Epithelial cell of prostate (primary cell): Measurements from ENCODE around the gene RPA1.
"Not testable (repeated sequence)": the region's sequence is repeated elsewhere in the genome, so short reads cannot be mapped to it uniquely, and the experiment has no call there.

Experiments
- DNase-seq: peaks from one replicate; pipeline ENCODE4 v3.0.0-alpha.2; 2011; ENCODE audit warnings: low read depth, low spot score
- H3K27ac ChIP-seq: fragments of 450-650 bp; 2 replicates; pipeline ENCODE4 v1.5.1; 2017; ENCODE audit warnings: mild to moderate bottlenecking

Gene RPA1

DNA sequence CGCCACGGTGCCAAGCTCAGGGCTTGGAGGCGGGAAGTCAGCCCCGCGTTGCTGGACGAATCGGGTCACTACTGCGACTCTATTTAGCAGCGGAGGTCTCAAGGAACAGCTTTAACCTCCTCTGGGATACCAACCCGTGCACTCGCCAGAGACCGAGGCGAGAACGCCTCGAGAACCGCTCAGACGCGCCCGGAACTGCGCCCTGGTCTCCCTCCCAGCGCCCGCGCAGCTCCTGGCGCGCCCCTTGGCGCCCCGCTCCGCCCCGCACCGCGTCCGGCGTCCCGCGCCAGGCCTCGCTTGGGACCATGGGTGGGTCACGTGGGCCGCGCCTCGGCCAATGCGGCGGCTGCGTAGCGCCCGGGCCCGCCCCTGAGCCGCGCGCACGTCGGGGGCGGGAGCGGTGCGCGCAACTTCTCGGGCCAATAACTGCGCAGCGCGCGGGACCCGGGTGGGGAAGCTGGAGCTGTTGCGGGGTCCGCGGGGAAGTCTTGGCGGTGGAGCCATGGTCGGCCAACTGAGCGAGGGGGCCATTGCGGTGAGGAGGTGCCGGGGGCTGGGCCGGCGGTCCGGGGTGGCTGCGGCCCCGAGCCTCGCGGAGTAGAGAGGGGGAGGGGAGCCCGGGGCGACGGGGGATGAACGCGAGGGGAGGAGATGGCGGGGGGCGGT, at the start of gene RPA1, which contains the start of gene SMYD4:
Gene RPA1, plus strand, starts transcription at position 414 of the 666 bp plus-strand sequence. Its CDS starts 89 bp downstream, at position 503.
Gene SMYD4, minus strand, starts transcription at position 311 of the 666 bp plus-strand sequence. CDS start 1,908 bp downstream, outside the sequence.
- H3K27ac ChIP-seq = peak within 1 kb of the TSS; percentile 45

GRCh38 chr17:1782171-1782567, 47.6 kb upstream of the RPA1 start:
- H3K27ac ChIP-seq = no peak overlapping the region
- no peak for DNase-seq

More for the DNA sequence above, at the start of gene RPA1, which contains the start of gene SMYD4:
- DNase-seq = peak; percentile 34

DNA sequence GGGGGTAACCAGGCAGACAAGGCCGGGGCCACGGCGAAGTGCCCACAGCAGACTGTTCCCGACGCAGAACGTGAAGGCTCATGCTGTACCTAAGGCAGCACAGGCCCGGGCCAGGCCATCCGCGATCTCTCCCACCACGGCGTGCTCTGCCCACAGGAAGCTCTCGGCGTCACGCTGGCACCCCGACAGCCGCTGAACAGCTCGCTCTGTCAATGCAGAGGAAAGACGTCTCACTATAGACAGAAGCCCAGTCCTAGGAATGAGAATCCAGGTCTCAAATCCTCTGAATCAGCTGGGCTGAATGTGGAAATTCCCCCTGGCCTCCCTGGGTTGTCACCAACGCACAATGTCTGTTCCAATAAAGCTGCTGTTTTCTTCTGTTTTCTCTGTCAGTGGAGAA, 46.5 kb upstream of the RPA1 start:
- H3K27ac ChIP-seq = peak overlapping the region; percentile 65
- DNase-seq = no peak

DNA sequence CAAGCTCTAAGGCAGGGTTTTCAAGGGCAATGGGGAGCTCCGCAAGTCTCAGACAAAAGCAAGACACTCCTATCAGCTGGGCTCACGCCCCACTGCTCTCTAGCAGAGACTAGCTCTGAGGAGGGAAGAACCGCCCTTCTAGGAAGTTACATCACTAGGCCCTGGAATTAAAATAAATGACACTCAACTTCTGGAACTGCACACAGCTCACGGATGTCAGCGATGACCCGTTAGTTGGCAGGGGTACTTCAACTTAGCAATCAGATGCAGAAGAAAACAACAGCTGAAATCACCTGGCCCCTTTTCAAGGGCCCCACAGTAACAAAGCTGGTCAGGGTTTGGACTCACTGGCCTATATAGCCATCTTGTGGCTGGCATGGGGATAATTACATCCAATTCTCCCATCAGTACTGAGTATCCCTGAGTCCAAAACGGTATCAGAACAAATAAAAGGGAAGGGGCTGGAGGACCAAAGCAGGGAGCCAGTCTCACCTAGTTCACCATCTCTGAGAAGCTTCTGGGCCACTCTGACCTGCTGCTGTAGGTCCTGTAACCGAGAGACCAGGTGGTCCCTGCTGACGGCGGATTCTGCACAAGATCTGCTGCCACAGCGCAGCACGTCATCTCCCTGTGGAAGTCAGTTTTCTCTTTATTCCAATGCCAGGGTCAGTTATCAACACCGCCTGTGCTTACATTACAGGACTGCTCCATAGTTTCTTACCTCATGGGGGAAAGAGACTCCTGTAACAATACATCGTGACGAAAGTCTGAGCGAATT, 45.8 kb upstream of the RPA1 start:
- H3K27ac ChIP-seq = peak overlapping the region; percentile 65
- DNase-seq = no peak

GRCh38 chr17:1785930-1786329, 43.9 kb upstream of the RPA1 start:
- H3K27ac ChIP-seq = no peak overlapping the region
- no peak for DNase-seq

DNA sequence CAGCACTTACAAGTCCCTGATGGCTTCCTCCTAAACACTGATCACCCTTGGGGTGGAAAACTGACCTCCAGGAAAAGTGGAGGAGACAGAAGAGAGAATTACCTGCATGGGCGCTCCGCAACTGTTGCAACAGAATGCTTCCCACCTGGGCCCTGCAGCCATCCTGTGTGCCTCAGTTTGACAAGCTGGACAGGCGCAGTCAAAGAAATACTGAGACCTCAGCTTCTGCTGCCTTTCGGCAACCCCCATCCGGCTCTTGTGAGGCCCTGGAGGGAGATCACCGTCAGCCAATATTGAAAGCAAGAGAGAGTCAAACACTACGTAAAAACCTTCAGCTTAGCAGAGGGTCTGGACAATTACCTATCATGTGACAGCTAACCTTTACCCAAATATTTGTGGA, 43.1 kb upstream of the RPA1 start:
- no peak overlapping the region for H3K27ac ChIP-seq
- DNase-seq = no peak

DNA sequence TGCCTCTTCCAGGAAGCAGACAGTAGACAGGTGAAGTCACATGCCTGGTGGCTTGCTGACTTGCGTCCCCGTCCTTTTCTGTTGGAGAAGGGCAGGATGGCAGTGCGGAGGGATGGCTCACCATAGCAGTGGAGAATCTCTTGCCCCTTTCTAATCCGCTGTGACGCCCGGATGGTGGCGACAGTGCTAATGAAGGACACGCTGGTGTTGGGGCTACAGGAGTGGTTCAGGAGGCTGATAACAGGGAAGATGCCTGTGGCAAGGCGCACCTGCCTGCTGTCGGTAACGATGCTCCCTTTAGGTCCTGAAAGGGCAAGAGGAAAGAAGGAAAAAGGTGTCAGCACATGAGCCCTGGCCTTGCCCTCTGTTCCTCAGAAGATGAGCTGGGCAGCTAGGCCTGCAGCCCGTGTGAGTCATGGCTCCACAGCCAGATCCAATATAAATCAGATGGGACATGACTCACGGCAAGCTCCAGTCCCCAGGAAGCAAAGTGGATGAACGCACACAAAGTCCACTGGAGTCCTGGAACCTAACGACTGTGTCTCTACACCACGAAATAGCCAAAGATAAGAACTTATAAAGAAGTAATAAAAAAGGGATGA, 42.4 kb upstream of the RPA1 start:
- peak overlapping the region; percentile 48 for H3K27ac ChIP-seq
- peak; percentile 54 for DNase-seq

DNA sequence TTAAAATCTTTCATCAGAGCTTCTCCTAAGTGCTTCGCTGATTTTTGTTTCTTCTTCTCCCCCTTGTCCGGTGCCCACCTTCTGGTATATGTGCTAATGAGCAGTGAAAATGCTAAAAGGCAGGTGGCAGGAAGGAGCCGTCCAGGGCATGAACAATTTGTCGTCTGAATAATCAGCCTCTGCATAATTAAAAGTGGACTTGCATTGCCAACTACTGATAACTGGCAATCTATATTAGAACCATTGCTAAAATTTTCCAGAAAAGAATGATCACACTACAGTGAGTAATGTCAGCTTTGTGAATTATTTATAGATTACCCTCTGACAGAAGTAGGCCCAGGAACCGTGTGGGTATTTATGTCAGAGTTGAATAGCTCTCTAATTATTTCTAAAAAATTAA, 39.9 kb upstream of the RPA1 start:
- H3K27ac ChIP-seq = no peak overlapping the region
- no peak for DNase-seq

- H3K27ac ChIP-seq = peak overlapping the region; percentile 59
- DNase-seq = no peak
Observed at GRCh38 chr17:1792495-1793446, 37.0 kb upstream of the RPA1 start.

DNA sequence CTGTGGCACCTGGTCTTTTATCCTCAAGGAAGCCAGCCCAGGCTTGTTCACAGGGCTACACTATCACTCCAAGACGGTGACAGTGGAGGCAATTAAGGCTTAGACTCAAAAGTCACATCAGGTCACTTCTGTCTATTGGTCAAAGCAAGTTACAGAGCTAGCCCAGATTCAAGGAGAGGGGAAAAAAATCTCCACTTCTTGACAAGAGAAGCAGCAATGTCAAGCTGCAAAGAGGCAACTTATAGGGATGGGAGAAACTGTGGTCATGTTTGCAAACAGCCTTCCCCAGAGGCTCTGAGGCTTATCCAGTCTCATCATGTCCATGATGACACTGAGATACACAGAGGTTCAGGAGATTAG, 36.4 kb upstream of the RPA1 start:
- H3K27ac ChIP-seq = peak overlapping the region; percentile 59
- peak; percentile 31 for DNase-seq

DNA sequence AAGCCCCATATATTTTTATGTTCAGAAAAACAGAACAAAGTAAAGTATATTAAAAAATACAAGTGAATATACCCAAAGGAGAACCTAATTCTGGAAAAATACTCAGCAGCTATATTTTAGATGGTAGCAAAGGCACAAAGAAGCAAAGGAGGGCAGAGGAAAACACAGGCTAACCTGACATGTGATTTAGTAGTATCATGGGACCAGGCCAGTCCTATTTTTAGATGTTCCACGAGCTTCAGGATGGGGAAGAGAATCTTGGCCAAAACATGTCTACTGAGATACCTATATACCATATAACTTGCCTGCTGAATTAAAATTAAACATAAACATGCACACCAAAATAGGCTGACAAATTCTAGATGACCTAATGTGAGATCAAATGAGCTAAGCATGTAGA, 33.0 kb upstream of the RPA1 start:
- H3K27ac ChIP-seq = no peak overlapping the region
- DNase-seq = no peak

- no peak overlapping the region for H3K27ac ChIP-seq
- no peak for DNase-seq
Observed at GRCh38 chr17:1797323-1797722, 32.5 kb upstream of the RPA1 start.

GRCh38 chr17:1797846-1798245, 32.0 kb upstream of the RPA1 start:
- not testable (repeated sequence) for H3K27ac ChIP-seq, DNase-seq

DNA sequence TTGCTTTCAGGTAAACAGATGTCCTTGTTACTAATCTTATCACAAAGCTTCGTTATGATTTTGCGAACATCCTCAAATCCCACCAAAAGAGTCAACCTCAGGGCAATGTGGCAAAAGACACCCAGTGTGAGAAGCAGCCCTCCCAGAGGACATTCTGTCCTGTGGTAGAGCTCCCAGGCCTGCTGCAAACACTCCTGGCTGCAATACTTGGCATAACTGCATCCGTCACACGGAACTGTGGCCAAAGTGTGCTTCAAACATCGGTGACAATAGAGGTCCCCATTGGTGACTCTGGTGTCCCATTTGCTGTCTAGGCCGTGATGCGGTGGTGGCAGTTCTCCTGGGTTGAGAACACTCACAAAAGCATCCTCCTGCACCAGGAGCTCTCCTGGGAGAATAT, 29.6 kb upstream of the RPA1 start:
- DNase-seq = no peak
- H3K27ac ChIP-seq = no peak overlapping the region

GRCh38 chr17:1800712-1801111, 29.1 kb upstream of the RPA1 start:
- no peak overlapping the region for H3K27ac ChIP-seq
- no peak for DNase-seq

DNA sequence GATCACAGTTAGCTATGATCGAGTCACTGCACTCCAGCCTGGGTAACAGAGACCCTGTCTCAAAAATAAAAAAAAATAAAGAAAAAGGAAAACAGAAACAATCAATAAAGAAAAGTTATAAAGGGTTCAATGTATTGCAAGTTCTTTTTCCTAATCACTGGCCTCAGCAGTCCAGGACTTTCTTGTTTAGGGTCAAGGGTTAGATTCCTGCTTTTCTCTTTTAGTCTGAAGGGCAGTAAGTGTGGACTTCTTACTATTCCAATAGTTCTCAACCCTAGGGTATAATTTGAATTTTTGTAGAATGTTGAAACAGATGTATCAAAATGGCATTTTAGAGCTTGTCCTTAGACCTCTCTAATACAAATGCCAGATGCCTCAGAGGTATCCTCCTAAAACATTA, 27.4 kb upstream of the RPA1 start:
- no peak for DNase-seq
- no peak overlapping the region for H3K27ac ChIP-seq

DNA sequence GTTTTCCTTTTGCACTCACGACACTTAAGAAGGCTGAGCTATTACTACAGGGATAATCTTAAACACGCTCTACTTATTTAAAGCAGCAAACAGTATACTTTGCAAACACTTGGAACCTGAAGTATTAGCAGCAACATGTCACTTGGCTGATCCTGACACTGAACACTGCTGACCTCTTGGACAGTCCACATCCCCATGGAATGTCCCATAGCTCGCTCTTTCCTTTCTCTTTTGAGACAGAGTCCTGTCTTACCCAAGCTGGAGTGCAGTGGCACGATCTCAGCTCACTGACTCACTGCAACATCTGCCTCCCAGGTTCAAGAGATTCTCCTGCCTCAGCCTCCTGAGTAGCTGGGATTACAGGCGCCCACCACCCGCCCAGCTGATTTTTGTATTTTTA, 26.5 kb upstream of the RPA1 start:
- no peak for DNase-seq
- H3K27ac ChIP-seq = no peak overlapping the region

DNA sequence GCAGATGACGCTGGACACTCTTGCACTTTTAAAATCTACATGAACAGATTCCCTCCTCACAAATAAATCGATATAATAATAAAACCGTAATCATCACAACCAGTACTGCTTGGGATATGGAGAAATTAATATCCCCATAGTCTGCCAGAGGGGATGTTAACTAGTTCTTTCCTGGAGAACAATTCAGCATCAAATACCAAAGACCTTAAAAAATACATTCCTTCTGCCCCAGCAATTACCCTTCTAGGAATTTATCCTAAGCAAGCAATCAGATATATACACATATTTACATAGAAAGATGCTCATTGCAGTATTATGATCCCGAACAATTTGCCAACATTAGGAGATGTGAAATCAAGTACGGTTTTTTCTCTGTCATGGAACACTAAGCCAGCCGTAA, 21.9 kb upstream of the RPA1 start:
- no peak for DNase-seq
- H3K27ac ChIP-seq = no peak overlapping the region

GRCh38 chr17:1808644-1809043, 21.2 kb upstream of the RPA1 start:
- no peak for DNase-seq
- H3K27ac ChIP-seq = no peak overlapping the region

- not testable (repeated sequence) for DNase-seq, H3K27ac ChIP-seq
Observed at GRCh38 chr17:1809815-1810214, 20.0 kb upstream of the RPA1 start.
